Measurements from ENCODE around the gene MMAB. TPM values are rescaled to one million over a fixed set of nuclear protein-coding genes. Genes with fewer than 3 reads are reported as not detected.

The MMAB gene
- total and polyA plus RNA-seq, 10 of the 15 experiments (the other 5 are each of a cell fraction or from before 2014, with no cell fraction given): 10.6 to 65.3 (median 45.2) TPM

DNA sequence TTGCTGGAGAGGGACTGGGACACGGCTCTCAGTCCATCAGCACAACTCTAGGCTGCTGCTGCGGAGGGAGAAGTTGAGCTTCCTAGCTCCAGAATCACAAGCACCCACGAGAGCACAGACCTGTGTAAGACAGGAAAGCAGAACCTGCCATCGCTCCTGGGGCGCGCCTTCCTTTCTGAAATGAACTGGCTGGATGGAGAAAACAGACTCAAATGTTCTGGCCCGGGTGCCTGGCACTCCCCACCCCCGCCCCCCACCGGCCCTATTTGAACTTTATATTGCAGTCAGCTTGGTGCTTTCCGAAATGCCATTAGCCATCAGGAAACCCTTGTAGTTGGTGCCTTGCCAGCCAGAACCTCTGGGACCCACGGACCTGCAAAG lies 24.1 kb upstream of the MMAB start:
- RAD21 ChIA-PET (ENCODE audit: unreplicated experiment): interaction anchor here (1.0 to 3.6 kb wide), 5 partner anchors 44 to 279 kb away, joined by 3 to 16 read pairs (median 5); no protein-coding TSS in a partner anchor
- Histone ChIP-seq H3K27me3 (replicated peaks in 1 of 2; ENCODE audit: control insufficient read depth in 2 of 2, insufficient read depth in 2 of 2, low read length in 1 of 2) (no peaks in the 10 kb centered on the region), H3K4me2 (ENCODE audit: control insufficient read depth, insufficient read depth) (no peak overlapping the region), H3K4me1 (ENCODE audit: control insufficient read depth, insufficient read depth, low read length) (peaks cover 4% of the 10 kb centered on the region; the same call in 1 of the 2 replicates), H3K27ac (ENCODE audit: control insufficient read depth, insufficient read depth) (no peak overlapping the region), H4K20me1 (ENCODE audit: control insufficient read depth, insufficient read depth) (no peaks in the 10 kb centered on the region), H2AFZ (ENCODE audit: control insufficient read depth, low read depth, low read length) (no peak overlapping the region), H3K9ac (ENCODE audit: control insufficient read depth, insufficient read depth, low read length) (no peak overlapping the region), H3K36me3 (ENCODE audit: control insufficient read depth in 2 of 2, insufficient read depth in 2 of 2, low read length in 1 of 2) (peaks cover 2 to 4% of the 10 kb centered on the region in 2 experiments; a peak in 2 of 4 replicates), H3K79me2 (ENCODE audit: control insufficient read depth, insufficient read depth, low read length) (no peaks in the 10 kb centered on the region), H3K9me3 (replicated peaks; ENCODE audit: control insufficient read depth, insufficient read depth, low read length) (no peaks in the 10 kb centered on the region), H3K4me3 (no peak overlapping the region)
- in situ Hi-C loops (cut with MboI): no loop called here
- SMC1A ChIA-PET (ENCODE audit: uncharacterized antibody, unreplicated experiment): interaction anchor here (1.0 to 2.7 kb wide), 4 partner anchors 22 to 248 kb away, joined by 3 to 14 read pairs (median 3); no protein-coding TSS in a partner anchor
- no peak for DNase-seq (ENCODE audit: low read depth, low spot score)
- intact Hi-C loops (cut with micrococcal nuclease; ENCODE audit: unreplicated experiment): loop anchor here (1.0 kb wide), 1 partner anchor 178 kb away; no protein-coding TSS in a partner anchor
- no TSS peak for BruUV-seq (replicated peaks)
- CTCF ChIA-PET: interaction anchor here (0.5 to 3.2 kb wide), 26 partner anchors 9 to 813 kb away, joined by 3 to 24 read pairs (median 5); partner anchors contain the start of genes MMAB and MVK
- no peak; the same call in 2 of the 3 replicates for ATAC-seq
- 38% methylated on average over 11 of the region's 11 CpGs for WGBS (ENCODE audit: insufficient coverage, insufficient replicate concordance, low lambda C conversion rate, missing lambda C conversion rate)
- TF ChIP-seq CEBPB (IDR thresholded peaks at IDR 0.05; ENCODE audit: borderline replicate concordance in 1 of 2, low read depth in 2 of 2, low read length in 2 of 2): no peak
- TF ChIP-seq, protein P1, sequence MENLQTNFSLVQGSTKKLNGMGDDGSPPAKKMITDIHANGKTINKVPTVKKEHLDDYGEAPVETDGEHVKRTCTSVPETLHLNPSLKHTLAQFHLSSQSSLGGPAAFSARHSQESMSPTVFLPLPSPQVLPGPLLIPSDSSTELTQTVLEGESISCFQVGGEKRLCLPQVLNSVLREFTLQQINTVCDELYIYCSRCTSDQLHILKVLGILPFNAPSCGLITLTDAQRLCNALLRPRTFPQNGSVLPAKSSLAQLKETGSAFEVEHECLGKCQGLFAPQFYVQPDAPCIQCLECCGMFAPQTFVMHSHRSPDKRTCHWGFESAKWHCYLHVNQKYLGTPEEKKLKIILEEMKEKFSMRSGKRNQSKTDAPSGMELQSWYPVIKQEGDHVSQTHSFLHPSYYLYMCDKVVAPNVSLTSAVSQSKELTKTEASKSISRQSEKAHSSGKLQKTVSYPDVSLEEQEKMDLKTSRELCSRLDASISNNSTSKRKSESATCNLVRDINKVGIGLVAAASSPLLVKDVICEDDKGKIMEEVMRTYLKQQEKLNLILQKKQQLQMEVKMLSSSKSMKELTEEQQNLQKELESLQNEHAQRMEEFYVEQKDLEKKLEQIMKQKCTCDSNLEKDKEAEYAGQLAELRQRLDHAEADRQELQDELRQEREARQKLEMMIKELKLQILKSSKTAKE (IDR thresholded peaks at IDR 0.05; ENCODE audit: low read depth, poor library complexity, severe bottlenecking): no peak
- 0 out of 2 replicates have a peak, but pooled peaks have one; percentile 23 for TF ChIP-seq MTA3 (IDR thresholded peaks at IDR 0.05; ENCODE audit: borderline replicate concordance, low read length)
- TF ChIP-seq TAF1 (IDR thresholded peaks at IDR 0.05; ENCODE audit: borderline replicate concordance, low read depth, low read length): no peak
- FAIRE-seq: no peak
- POLR2A ChIA-PET: interaction anchor here (0.5 kb wide), 1 partner anchor 731 kb away, joined by 4 read pairs; no protein-coding TSS in a partner anchor

Measured in GM12878 (cell line).